A673 (cell line): ENCODE data around the gene CFAP100. TPM values are rescaled to one million over a fixed set of nuclear protein-coding genes. Genes with fewer than 3 reads are reported as not detected.

Experiments used
- BruUV-seq: library from RNA; stranded (reverse); fragments of 400-500 nt; replicated peaks from 2 replicates; lab custom pipeline; 2021; lab: Mats Ljungman, UMichigan
- CTCF ChIA-PET: fragments of 300-600 bp; sonication (Branson Sonifier 250); formaldehyde crosslinking; loops from one replicate; lab custom pipeline; 2022; ENCODE audit warnings: antibody characterized with exemption; lab: Charles Lee
- POLR2A ChIA-PET: fragments of 300-600 bp; sonication (Branson Sonifier 250); formaldehyde crosslinking; loops from one replicate; lab custom pipeline; 2022; ENCODE audit warnings: antibody characterized with exemption; ENCODE audit not compliant: low non-redundant PET; lab: Charles Lee
- DNase-seq: peaks from one replicate; pipeline ENCODE4 v3.0.0-alpha.2; 2015; ENCODE audit warnings: low spot score
- H3K27ac ChIP-seq: fragments of 200-600 bp; sonication (generic); 2 replicates; pipeline ENCODE4 v1.5.1; 2016; ENCODE audit warnings: mixed run types, low read depth, mild to moderate bottlenecking, mixed read lengths, antibody characterized with exemption, low read length; ENCODE audit not compliant: poor library complexity, severe bottlenecking
- H3K27me3 ChIP-seq: fragments of 200-600 bp; sonication (generic); replicated peaks from 2 replicates; pipeline ENCODE4 v1.6.1; 2017; ENCODE audit warnings: mixed run types, low read depth, mild to moderate bottlenecking, mixed read lengths, antibody characterized with exemption, low read length; ENCODE audit not compliant: insufficient read depth, poor library complexity
- H3K36me3 ChIP-seq: fragments of 200-600 bp; sonication (generic); 2 replicates; pipeline ENCODE4 v1.6.1; 2016; ENCODE audit warnings: mixed run types, mild to moderate bottlenecking, mixed read lengths, antibody characterized with exemption, low read length; ENCODE audit not compliant: insufficient read depth, poor library complexity, severe bottlenecking
- H3K4me1 ChIP-seq: fragments of 200-600 bp; sonication (generic); 2 replicates; pipeline ENCODE4 v1.6.1; 2017; ENCODE audit warnings: mixed run types, mild to moderate bottlenecking, mixed read lengths, antibody characterized with exemption, low read length; ENCODE audit not compliant: insufficient read depth, poor library complexity, severe bottlenecking
- H3K4me3 ChIP-seq: fragments of 200-600 bp; sonication (generic); 2 replicates; pipeline ENCODE4 v1.5.1; 2016; ENCODE audit warnings: low read depth, mixed run types, mild to moderate bottlenecking, mixed read lengths, low read length; ENCODE audit not compliant: poor library complexity, severe bottlenecking
- H3K9me3 ChIP-seq: fragments of 200-600 bp; sonication (generic); 2 replicates; pipeline ENCODE4 v1.6.1; 2016; ENCODE audit warnings: mixed run types, low read depth, mild to moderate bottlenecking, mixed read lengths, antibody characterized with exemption, low read length; ENCODE audit not compliant: poor library complexity, severe bottlenecking
- CTCF ChIP-seq: fragments of 300-800, 200-600 bp; sonication (generic); conservative IDR thresholded peaks from 2 replicates; pipeline ENCODE4 v1.5.1; 2017; ENCODE audit warnings: low read depth, mild to moderate bottlenecking, antibody characterized with exemption, low read length, moderate library complexity, mixed read lengths
- EZH2 ChIP-seq: fragments of 200-600 bp; sonication (generic); IDR thresholded peaks from 2 replicates; pipeline ENCODE4 v1.6.1; 2017; ENCODE audit warnings: borderline replicate concordance, low read depth, mild to moderate bottlenecking, mixed read lengths, antibody characterized with exemption, low read length; ENCODE audit not compliant: poor library complexity, severe bottlenecking
- intact Hi-C: fragments of 100-400 bp; cut with micrococcal nuclease; formaldehyde crosslinking; loops from one replicate; pipeline ENCODE4 v1.10.0; 2022; ENCODE audit not compliant: unreplicated experiment
- total RNA-seq: library from RNA; stranded (reverse); gene quantifications from 2 replicates; pipeline ENCODE4 v1.2.3, GENCODE V29; 2021

CFAP100 gene
- total RNA-seq, 1 experiment from 2014 or later: not detected

GRCh38 chr3:126346466-126346865, 48.2 kb upstream of the CFAP100 start:
- BruUV-seq: no TSS peak
- no peak for TF ChIP-seq CTCF
- no peak for TF ChIP-seq EZH2
- Histone ChIP-seq H3K27me3 (no peaks in the 10 kb centered on the region), H3K9me3 (no peaks in the 10 kb centered on the region), H3K4me1 (peaks cover 5% of the 10 kb centered on the region), H3K4me3 (no peak overlapping the region), H3K36me3 (peaks cover 35% of the 10 kb centered on the region), H3K27ac (no peak overlapping the region)
- ChIA-PET CTCF (no interaction called here), POLR2A (no interaction called here)
- intact Hi-C loops: no loop called here
- no peak for DNase-seq

DNA sequence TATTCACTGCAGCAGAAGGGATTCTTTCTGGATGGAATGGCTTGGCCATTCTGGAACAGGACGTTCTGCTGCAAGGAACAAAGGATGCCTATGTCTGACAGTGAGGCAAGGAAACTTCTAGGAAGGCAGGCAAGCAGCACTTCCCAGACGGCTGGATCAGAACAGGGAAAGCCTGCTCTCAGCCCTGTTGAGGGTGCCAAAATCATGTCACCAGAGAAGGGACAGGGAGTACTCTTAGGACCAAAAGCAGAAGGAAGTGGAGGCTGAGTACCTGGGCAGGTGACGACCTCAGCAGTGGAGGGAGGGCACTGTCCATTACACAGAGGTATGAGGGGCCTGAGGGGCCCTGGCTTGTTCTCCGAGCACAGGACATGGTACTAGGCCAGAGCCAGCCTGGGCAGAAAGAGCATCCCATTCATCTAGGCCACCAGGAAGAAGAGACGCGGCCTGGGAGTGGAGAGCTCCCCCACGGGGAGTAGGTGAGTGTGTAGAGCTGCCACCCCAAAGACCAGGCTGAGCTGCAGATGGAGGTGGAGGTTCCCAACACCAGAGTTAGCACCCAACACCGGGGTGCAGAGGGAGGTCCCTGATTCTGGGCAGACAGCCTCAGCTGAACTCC, 47.1 kb upstream of the CFAP100 start:
- Histone ChIP-seq H3K27me3 (no peaks in the 10 kb centered on the region), H3K4me1 (peaks cover 5% of the 10 kb centered on the region), H3K36me3 (peaks cover 46% of the 10 kb centered on the region), H3K27ac (no peak overlapping the region), H3K4me3 (no peak overlapping the region), H3K9me3 (no peaks in the 10 kb centered on the region)
- ChIA-PET POLR2A (no interaction called here), CTCF (no interaction called here)
- DNase-seq: no peak
- TF ChIP-seq CTCF (no peak), EZH2 (no peak)
- no TSS peak for BruUV-seq
- intact Hi-C loops: no loop called here

- Histone ChIP-seq H3K4me3 (no peak overlapping the region), H3K36me3 (peaks cover 48% of the 10 kb centered on the region), H3K4me1 (peaks cover 1% of the 10 kb centered on the region), H3K27ac (no peak overlapping the region), H3K9me3 (no peaks in the 10 kb centered on the region), H3K27me3 (no peaks in the 10 kb centered on the region)
- intact Hi-C loops: no loop called here
- ChIA-PET POLR2A (no interaction called here), CTCF (no interaction called here)
- no peak for TF ChIP-seq EZH2
- TF ChIP-seq CTCF: peak; percentile 35; the same call in 1 of the 2 replicates
- DNase-seq: peak; percentile 31
- no TSS peak for BruUV-seq
Observed at GRCh38 chr3:126348308-126348920, 46.3 kb upstream of the CFAP100 start.
